Nephron progenitor cell (in vitro differentiated cells): ENCODE results near the gene IL17RD.

Experiments used
- DNase-seq: peaks from one replicate; pipeline ENCODE4 v3.0.0; 2021
- H3K27ac Mint-ChIP-seq: 2 replicates; pipeline ENCODE4 v1.8.0; 2021; ENCODE audit warnings: mild to moderate bottlenecking, moderate library complexity, mixed read lengths
- H3K27me3 Mint-ChIP-seq: 2 replicates; pipeline ENCODE4 v1.8.0; 2021; ENCODE audit warnings: mild to moderate bottlenecking, low read depth, mixed read lengths; ENCODE audit not compliant: poor library complexity
- H3K36me3 Mint-ChIP-seq: 2 replicates; pipeline ENCODE4 v1.8.0; 2021; ENCODE audit warnings: low read depth, mixed read lengths
- H3K4me1 Mint-ChIP-seq: 2 replicates; pipeline ENCODE4 v1.8.0; 2021; ENCODE audit warnings: mixed read lengths
- H3K4me3 Mint-ChIP-seq: 2 replicates; pipeline ENCODE4 v1.8.0; 2021; ENCODE audit warnings: mild to moderate bottlenecking, moderate library complexity, mixed read lengths
- H3K9me3 Mint-ChIP-seq: 2 replicates; pipeline ENCODE4 v1.8.0; 2021; ENCODE audit warnings: mild to moderate bottlenecking, moderate library complexity, mixed read lengths
- TF ChIP-seq, protein P1 (sequence below): fragments of 200-600 bp; sonication (generic); IDR thresholded peaks from 2 replicates; pipeline ENCODE4 v1.5.0; 2021; ENCODE audit warnings: antibody characterized with exemption

Gene IL17RD

DNA sequence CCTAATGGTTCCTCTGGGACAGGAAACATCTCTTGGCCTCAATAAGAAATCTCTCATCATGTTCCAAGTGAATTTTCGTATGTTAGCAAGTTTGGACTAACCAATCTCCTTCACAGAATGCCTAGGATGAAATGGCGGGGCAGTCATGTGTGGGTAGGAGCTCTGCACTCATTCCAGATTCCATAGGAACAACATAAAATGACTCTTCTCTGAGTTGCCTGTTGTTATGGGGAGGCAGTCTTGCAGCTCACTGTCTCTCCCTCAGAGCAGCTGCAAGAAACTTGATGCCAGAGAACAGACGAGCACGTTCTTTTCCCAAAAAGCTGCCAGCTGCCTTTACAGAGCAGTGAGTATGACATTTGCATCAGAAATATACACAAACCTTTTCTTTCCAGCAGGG, 70.6 kb downstream of the IL17RD start:
- Mint-ChIP-seq H3K4me3 (peak overlapping the region; percentile 23), H3K9me3 (no peaks in the 10 kb centered on the region), H3K4me1 (peaks cover 41% of the 10 kb centered on the region), H3K27ac (peak overlapping the region; percentile 91), H3K36me3 (peaks cover 82% of the 10 kb centered on the region), H3K27me3 (no peaks in the 10 kb centered on the region)
- DNase-seq, result no peak
- TF ChIP-seq, protein P1, sequence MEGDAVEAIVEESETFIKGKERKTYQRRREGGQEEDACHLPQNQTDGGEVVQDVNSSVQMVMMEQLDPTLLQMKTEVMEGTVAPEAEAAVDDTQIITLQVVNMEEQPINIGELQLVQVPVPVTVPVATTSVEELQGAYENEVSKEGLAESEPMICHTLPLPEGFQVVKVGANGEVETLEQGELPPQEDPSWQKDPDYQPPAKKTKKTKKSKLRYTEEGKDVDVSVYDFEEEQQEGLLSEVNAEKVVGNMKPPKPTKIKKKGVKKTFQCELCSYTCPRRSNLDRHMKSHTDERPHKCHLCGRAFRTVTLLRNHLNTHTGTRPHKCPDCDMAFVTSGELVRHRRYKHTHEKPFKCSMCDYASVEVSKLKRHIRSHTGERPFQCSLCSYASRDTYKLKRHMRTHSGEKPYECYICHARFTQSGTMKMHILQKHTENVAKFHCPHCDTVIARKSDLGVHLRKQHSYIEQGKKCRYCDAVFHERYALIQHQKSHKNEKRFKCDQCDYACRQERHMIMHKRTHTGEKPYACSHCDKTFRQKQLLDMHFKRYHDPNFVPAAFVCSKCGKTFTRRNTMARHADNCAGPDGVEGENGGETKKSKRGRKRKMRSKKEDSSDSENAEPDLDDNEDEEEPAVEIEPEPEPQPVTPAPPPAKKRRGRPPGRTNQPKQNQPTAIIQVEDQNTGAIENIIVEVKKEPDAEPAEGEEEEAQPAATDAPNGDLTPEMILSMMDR, result no peak

DNA sequence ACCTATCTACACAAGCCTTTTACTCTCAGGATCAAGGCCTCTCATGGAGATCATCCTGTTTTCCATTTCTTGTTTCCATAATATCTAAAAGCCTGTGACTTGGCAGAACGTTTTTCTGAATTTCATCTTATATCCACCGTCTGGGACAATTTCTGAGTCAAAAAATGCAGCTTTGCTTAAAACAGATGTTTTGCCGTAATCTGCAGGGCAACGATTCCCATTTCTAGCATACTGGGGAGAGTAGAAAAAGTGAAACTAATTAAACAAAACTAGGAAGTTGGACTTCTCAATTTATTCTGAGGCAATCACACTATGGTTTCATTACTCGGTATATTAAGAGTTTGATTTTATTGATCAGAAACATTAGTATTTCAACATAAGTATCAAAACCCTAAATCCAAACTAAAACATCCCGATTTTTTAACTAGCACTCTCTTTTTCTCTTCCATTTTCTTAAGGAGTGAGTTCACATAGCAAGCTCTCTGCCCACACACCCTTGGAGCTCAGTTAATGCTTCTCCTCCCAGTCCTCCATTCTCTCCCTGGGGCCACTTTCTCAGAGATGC, 71.1 kb downstream of the IL17RD start:
- Mint-ChIP-seq H3K9me3 (no peaks in the 10 kb centered on the region), H3K36me3 (peaks cover 77% of the 10 kb centered on the region), H3K27ac (peak overlapping the region; percentile 91), H3K27me3 (no peaks in the 10 kb centered on the region), H3K4me1 (peaks cover 46% of the 10 kb centered on the region), H3K4me3 (no peak overlapping the region)
- TF ChIP-seq, protein P1, result no peak
- no peak for DNase-seq

DNA sequence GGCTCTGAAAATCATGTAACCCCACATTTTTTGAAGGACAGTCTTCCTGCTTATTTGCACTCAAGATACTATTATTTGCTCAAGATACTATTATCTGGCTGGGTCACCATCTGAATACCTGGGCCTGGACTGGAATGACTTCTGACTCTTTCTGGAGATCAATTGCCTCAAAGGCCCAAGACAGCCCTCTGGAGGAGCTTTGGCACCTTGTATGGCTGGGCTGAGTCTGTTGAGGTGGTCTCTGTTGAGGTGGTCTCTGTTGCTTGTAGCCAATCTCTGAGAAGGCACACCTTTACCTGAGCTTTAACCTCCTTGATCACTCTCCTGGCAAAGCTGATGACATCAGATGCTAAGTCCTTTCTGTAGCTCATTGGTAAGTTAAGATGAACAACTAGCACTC, 71.7 kb downstream of the IL17RD start:
- TF ChIP-seq, protein P1, result no peak
- peak overlapping the region; percentile 59 for H3K27ac Mint-ChIP-seq
- H3K36me3 Mint-ChIP-seq, result peaks cover 74% of the 10 kb centered on the region
- H3K4me3 Mint-ChIP-seq, result no peak overlapping the region
- H3K9me3 Mint-ChIP-seq, result no peaks in the 10 kb centered on the region
- peaks cover 52% of the 10 kb centered on the region for H3K4me1 Mint-ChIP-seq
- no peaks in the 10 kb centered on the region for H3K27me3 Mint-ChIP-seq
- no peak for DNase-seq

DNA sequence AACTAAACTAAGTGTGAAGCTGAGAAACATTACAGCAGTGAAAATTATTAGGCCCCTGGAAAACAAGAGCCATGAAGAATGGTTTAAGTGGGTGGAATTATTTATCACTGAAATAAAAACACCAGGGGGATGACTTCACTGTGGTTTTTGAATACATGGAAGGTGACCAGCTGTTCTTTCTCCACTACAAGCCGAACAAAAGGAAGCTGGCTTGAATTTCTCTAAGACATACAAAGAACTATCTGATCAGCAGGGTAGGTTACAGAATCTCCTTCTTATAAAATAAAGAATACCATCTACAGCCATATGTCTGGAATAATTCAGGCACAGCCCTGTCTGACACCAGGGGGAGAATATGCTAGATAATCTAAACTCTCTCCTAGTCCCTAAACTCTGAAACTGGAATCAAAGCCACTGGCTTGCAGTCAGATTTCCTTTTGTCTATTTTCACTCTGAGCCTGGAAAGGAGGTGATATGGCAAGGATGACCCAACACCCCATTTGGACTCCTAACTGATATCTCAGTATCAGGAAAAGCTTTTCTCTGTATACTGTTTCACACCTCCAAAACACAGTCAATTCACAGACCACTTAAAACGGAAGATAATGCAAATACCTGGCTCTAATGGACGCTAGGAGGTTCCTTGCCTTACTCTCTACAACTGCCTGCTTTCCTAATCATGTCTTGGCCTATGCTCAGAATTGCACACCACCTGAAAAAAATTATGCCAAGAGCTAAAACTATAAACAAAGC, 73.5 kb downstream of the IL17RD start:
- no peak for DNase-seq
- no peak overlapping the region for H3K4me3 Mint-ChIP-seq
- peaks cover 62% of the 10 kb centered on the region for H3K4me1 Mint-ChIP-seq
- H3K36me3 Mint-ChIP-seq, result peaks cover 62% of the 10 kb centered on the region
- TF ChIP-seq, protein P1, result no peak
- no peaks in the 10 kb centered on the region for H3K9me3 Mint-ChIP-seq
- H3K27me3 Mint-ChIP-seq, result no peaks in the 10 kb centered on the region
- peak overlapping the region; percentile 86 for H3K27ac Mint-ChIP-seq

DNA sequence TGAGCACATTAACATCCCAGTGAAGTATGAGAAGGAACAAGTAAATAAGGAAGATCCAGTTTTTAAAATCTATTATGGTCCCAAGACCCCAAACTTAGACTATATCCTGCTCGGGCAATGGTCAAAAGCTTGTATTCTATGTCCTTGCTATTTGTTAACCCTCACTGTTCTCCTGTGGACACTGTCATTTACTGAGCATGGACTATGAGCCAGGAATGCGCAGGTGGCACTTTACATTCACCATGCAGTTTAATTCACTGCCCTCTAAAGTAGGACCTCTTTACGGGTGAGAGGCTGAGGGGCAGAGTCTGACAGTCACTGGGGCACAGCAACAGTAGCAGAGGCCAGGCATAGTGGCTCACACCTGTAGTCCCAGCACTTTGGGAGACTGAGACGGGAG, 76.1 kb downstream of the IL17RD start:
- H3K9me3 Mint-ChIP-seq, result no peaks in the 10 kb centered on the region
- peak overlapping the region; percentile 3 for H3K4me3 Mint-ChIP-seq
- peak overlapping the region; percentile 87 for H3K27ac Mint-ChIP-seq
- no peaks in the 10 kb centered on the region for H3K27me3 Mint-ChIP-seq
- peaks cover 66% of the 10 kb centered on the region for H3K4me1 Mint-ChIP-seq
- TF ChIP-seq, protein P1, result no peak
- H3K36me3 Mint-ChIP-seq, result peaks cover 41% of the 10 kb centered on the region
- no peak for DNase-seq

DNA sequence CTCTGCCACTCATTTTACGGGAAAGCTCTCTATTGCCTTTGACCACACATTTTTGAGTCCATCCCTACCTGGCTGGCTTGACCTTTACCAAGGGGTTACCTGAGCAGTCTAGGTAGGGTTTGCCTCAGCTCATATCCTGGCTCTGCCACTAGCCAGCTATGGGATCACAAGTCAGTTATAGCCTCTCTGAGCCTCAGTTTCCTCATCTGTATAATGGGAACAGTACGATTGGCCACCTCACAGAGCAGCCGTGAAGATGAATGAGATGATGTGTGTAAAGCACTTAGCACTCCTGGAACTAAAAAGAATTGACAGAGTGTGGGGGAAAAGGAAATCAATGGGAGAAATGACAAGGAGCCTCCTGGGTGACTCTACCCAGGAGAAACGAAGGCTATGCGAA, 76.7 kb downstream of the IL17RD start:
- Mint-ChIP-seq H3K4me1 (peaks cover 61% of the 10 kb centered on the region), H3K27ac (peak overlapping the region; percentile 87), H3K27me3 (no peaks in the 10 kb centered on the region), H3K4me3 (no peak overlapping the region), H3K36me3 (peaks cover 41% of the 10 kb centered on the region), H3K9me3 (no peaks in the 10 kb centered on the region)
- TF ChIP-seq, protein P1, result no peak
- DNase-seq, result no peak
